OCI-LY3 (cell line): Measurements from ENCODE around the gene GARNL3.

Experiments used
- H2AFZ ChIP-seq: fragments of 200-600, 300-600 bp; shearing (Covaris generic); 2 replicates; pipeline ENCODE4 v1.6.0; 2014; ENCODE audit warnings: antibody characterized with exemption, low read depth, low read length
- H3K27ac ChIP-seq: fragments of 200-600, 300-600 bp; sonication (generic); 2 replicates; pipeline ENCODE4 v1.5.1; 2014; ENCODE audit warnings: mild to moderate bottlenecking, low read length, moderate library complexity, mixed read lengths
- H3K27me3 ChIP-seq: fragments of 200-600, 300-600 bp; sonication (generic); 2 replicates; pipeline ENCODE4 v1.6.1; 2014; ENCODE audit warnings: low read depth, low read length, mixed read lengths
- H3K36me3 ChIP-seq: fragments of 200-600, 300-600 bp; sonication (generic); replicated peaks from 2 replicates; pipeline ENCODE3; 2014; ENCODE audit warnings: low read depth, low read length, mixed read lengths
- H3K4me1 ChIP-seq: fragments of 300-600, 200-600 bp; sonication (generic); 2 replicates; pipeline ENCODE4 v1.6.1; 2014; ENCODE audit warnings: low read length, mixed read lengths
- H3K4me2 ChIP-seq: fragments of 200-600, 300-600 bp; sonication (generic); 2 replicates; pipeline ENCODE4 v1.6.1; 2014; ENCODE audit warnings: low read length, mixed read lengths
- H3K4me3 ChIP-seq: fragments of 300-600, 200-600 bp; sonication (generic); 2 replicates; pipeline ENCODE4 v1.5.1; 2014; ENCODE audit warnings: antibody characterized with exemption, mild to moderate bottlenecking, low read length, moderate library complexity
- H3K79me2 ChIP-seq: fragments of 300-600, 200-600 bp; shearing (Covaris generic); 2 replicates; pipeline ENCODE4 v1.6.1; 2014; ENCODE audit warnings: mild to moderate bottlenecking, low read length, mixed read lengths
- H3K9ac ChIP-seq: fragments of 300-600, 200-600 bp; shearing (Covaris generic); 2 replicates; pipeline ENCODE4 v1.6.0; 2014; ENCODE audit warnings: mild to moderate bottlenecking, low read length, moderate library complexity
- H3K9me3 ChIP-seq: fragments of 200-600, 300-600 bp; shearing (Covaris generic); 2 replicates; pipeline ENCODE4 v1.6.1; 2014; ENCODE audit warnings: low read length, mixed read lengths; ENCODE audit not compliant: insufficient read depth
- H4K20me1 ChIP-seq: fragments of 200-600, 300-600 bp; sonication (generic); 2 replicates; pipeline ENCODE4 v1.6.1; 2016; ENCODE audit warnings: low read length, mixed read lengths; ENCODE audit not compliant: insufficient read depth
- EZH2phosphoT487 ChIP-seq: fragments of 200-600 bp; shearing (Covaris generic); IDR thresholded peaks from 2 replicates; pipeline ENCODE4 v1.6.1; 2018; ENCODE audit warnings: antibody characterized with exemption, mixed run types, low read depth
- TF ChIP-seq, protein P1 (sequence below): fragments of 200-600, 300-600 bp; sonication (generic); IDR thresholded peaks from 2 replicates; pipeline ENCODE4 v1.5.1; 2014; ENCODE audit warnings: antibody characterized with exemption, low read length, low read depth

GARNL3 gene

DNA sequence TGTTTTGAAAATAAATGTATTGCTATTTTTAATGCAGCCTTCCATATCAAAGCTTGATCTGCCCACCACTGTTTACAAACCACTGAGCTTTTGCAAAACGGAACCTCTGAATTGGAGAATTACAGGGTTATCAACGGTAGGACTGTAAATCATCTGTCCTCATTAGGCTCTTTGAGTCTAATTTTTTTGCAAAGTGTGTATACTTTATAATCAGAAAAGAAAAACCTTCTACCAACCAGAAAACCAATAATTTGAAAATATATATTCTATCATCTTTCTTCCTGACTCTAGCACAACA is 125.6 kb downstream of the GARNL3 start:
- no peaks in the 10 kb centered on the region for H3K9me3 ChIP-seq
- no peak overlapping the region for H3K27ac ChIP-seq
- no peak overlapping the region for H3K9ac ChIP-seq
- TF ChIP-seq, protein P1, sequence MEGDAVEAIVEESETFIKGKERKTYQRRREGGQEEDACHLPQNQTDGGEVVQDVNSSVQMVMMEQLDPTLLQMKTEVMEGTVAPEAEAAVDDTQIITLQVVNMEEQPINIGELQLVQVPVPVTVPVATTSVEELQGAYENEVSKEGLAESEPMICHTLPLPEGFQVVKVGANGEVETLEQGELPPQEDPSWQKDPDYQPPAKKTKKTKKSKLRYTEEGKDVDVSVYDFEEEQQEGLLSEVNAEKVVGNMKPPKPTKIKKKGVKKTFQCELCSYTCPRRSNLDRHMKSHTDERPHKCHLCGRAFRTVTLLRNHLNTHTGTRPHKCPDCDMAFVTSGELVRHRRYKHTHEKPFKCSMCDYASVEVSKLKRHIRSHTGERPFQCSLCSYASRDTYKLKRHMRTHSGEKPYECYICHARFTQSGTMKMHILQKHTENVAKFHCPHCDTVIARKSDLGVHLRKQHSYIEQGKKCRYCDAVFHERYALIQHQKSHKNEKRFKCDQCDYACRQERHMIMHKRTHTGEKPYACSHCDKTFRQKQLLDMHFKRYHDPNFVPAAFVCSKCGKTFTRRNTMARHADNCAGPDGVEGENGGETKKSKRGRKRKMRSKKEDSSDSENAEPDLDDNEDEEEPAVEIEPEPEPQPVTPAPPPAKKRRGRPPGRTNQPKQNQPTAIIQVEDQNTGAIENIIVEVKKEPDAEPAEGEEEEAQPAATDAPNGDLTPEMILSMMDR: no peak
- no peak for TF ChIP-seq EZH2phosphoT487
- H3K27me3 ChIP-seq: no peaks in the 10 kb centered on the region
- H3K4me1 ChIP-seq: peaks cover 4% of the 10 kb centered on the region; the same call in 1 of the 2 replicates
- H2AFZ ChIP-seq: no peak overlapping the region
- no peaks in the 10 kb centered on the region for H3K79me2 ChIP-seq
- H3K36me3 ChIP-seq: no peaks in the 10 kb centered on the region
- H4K20me1 ChIP-seq: no peaks in the 10 kb centered on the region
- no peak overlapping the region for H3K4me3 ChIP-seq
- no peak overlapping the region for H3K4me2 ChIP-seq

DNA sequence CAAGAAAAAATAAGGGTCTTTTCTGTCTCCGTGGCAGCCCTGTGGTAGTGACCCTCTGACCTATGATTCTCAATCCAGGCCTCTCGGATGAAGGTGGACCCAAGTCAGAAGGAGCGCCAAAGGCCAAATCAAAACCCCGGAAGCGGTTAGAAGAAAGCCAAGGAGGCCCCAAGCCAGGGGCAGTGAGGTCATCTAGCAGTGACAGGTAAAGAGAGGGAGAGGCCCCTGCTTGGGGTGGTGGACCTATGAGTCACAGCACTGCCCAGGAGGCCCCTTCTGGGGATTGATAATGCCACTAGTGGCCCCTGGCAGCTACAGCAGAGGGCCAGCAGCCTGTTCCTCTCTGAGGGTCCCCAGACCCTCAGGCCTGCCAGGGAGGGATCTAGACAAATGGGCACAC is 126.0 kb downstream of the GARNL3 start:
- Histone ChIP-seq H3K9me3 (no peaks in the 10 kb centered on the region), H4K20me1 (no peaks in the 10 kb centered on the region), H3K4me2 (no peak overlapping the region), H3K27ac (no peak overlapping the region), H3K9ac (no peak overlapping the region), H2AFZ (no peak overlapping the region), H3K27me3 (no peaks in the 10 kb centered on the region), H3K79me2 (no peaks in the 10 kb centered on the region), H3K4me1 (peaks cover 4% of the 10 kb centered on the region; the same call in 1 of the 2 replicates), H3K36me3 (no peaks in the 10 kb centered on the region), H3K4me3 (no peak overlapping the region)
- no peak for TF ChIP-seq EZH2phosphoT487
- TF ChIP-seq, protein P1: no peak

DNA sequence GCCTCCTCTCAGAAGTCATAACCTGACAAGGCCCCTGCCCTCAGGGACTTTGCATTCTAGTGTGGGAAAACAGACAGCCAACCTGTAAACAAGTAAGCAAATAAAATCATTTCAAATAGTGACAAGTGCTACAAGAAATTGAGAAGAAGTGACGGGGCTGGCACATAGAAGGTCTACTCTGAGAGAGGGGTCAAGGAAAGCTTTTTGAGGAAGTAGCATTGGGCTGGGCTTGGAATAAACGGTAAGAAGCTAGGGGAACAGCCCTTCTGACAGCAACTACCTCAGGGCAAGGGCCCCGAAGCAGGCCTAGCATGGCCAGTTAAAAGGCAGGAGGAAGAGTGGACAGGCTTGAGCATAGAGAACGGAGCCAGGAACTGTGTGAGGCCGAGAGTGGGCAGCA is 127.6 kb downstream of the GARNL3 start:
- no peaks in the 10 kb centered on the region for H4K20me1 ChIP-seq
- no peaks in the 10 kb centered on the region for H3K79me2 ChIP-seq
- H3K4me3 ChIP-seq: no peak overlapping the region
- no peaks in the 10 kb centered on the region for H3K36me3 ChIP-seq
- no peak overlapping the region for H3K4me2 ChIP-seq
- H3K9ac ChIP-seq: no peak overlapping the region
- H3K27me3 ChIP-seq: no peaks in the 10 kb centered on the region
- no peak overlapping the region for H2AFZ ChIP-seq
- no peak for TF ChIP-seq EZH2phosphoT487
- TF ChIP-seq, protein P1: no peak
- H3K4me1 ChIP-seq: peaks cover 10% of the 10 kb centered on the region
- no peak overlapping the region for H3K27ac ChIP-seq
- H3K9me3 ChIP-seq: no peaks in the 10 kb centered on the region

DNA sequence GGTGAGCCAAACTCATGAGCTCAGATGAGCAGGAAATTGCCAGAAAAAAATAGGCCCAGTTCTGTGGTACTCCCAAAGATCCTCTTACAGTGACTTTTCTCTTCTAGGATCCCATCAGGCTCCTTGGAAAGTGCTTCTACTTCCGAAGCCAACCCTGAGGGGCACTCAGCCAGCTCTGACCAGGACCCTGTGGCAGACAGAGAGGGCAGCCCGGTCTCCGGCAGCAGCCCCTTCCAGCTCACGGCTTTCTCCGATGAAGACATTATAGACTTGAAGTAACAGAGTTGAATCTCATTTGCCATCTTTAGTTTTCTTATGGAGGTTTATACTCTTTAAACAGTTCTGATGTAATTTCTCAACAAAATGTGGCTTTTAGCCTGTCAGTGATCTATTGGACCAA is 128.4 kb downstream of the GARNL3 start:
- Histone ChIP-seq H3K4me3 (no peak overlapping the region), H3K27me3 (no peaks in the 10 kb centered on the region), H3K9ac (no peak overlapping the region), H2AFZ (no peak overlapping the region), H3K27ac (no peak overlapping the region), H3K4me2 (no peak overlapping the region), H3K4me1 (peaks cover 10% of the 10 kb centered on the region), H4K20me1 (no peaks in the 10 kb centered on the region), H3K79me2 (no peaks in the 10 kb centered on the region), H3K9me3 (no peaks in the 10 kb centered on the region), H3K36me3 (no peaks in the 10 kb centered on the region)
- TF ChIP-seq, protein P1: no peak
- TF ChIP-seq EZH2phosphoT487: no peak
